Measurements from ENCODE around the gene C4orf50. TPM values are rescaled to one million over a fixed set of nuclear protein-coding genes. Genes with fewer than 3 reads are reported as not detected.

C4orf50 gene
- total and polyA plus RNA-seq, 2 of the 13 experiments (the other 11 are each of a cell fraction or from before 2014, with no cell fraction given): not detected

DNA sequence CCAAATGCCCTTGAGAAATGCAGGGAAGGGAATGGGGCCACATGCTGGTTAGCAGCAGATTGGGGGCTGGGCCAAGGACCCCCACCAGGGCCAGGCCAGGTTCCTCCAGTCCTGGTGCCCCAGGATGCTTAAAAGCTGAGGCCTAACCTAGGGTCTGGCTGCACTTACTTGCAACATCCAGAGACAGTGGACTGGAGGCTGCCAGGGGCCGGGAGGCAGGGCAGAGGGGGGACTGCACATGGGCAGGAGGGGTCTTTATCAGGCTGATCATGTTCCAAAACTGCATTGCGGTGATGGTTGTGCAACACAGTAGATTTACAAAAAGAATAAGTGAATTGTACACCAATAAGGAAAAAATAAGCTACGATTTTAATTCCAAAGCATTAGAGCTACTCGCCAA is 36.8 kb upstream of the C4orf50 start:
- FAIRE-seq: no peak
- H3K36me3 ChIP-seq (replicated peaks in 1 of 2; ENCODE audit: control insufficient read depth in 1 of 2, insufficient read depth in 2 of 2, low read length in 2 of 2): no peaks in the 10 kb centered on the region
- ChIA-PET POLR2A (no interaction called here), CTCF (ENCODE audit: low intra/inter-chr PET ratio, low total read pairs) (no interaction called here)
- H3K4me1 ChIP-seq (ENCODE audit: insufficient read depth, low read length): no peaks in the 10 kb centered on the region
- intact Hi-C loops (cut with micrococcal nuclease; ENCODE audit: unreplicated experiment): no loop called here
- peaks cover 32% of the 10 kb centered on the region for H3K9me3 ChIP-seq (ENCODE audit: low read length)
- no peak for ATAC-seq
- in situ Hi-C loops (cut with HindIII; ENCODE audit: extremely low pct_ligation_motif_present, low pct_unique_long_range_greater_than_20kb): no loop called here
- no TSS peak for BruUV-seq (replicated peaks)
- H2AFZ ChIP-seq (ENCODE audit: low read length): no peak overlapping the region
- TF ChIP-seq SMC3 (IDR thresholded peaks at IDR 0.05; ENCODE audit: low read length) (no peak), ZBTB7A (CRISPR knock-in tag; IDR thresholded peaks at IDR 0.05) (no peak), ZNF605 (CRISPR knock-in tag; IDR thresholded peaks at IDR 0.05) (no peak)
- TF ChIP-seq, protein P1, sequence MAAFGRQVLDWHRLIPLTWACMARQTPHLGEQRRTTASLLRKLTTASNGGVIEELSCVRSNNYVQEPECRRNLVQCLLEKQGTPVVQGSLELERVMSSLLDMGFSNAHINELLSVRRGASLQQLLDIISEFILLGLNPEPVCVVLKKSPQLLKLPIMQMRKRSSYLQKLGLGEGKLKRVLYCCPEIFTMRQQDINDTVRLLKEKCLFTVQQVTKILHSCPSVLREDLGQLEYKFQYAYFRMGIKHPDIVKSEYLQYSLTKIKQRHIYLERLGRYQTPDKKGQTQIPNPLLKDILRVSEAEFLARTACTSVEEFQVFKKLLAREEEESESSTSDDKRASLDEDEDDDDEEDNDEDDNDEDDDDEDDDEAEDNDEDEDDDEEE (CRISPR knock-in tag; IDR thresholded peaks at IDR 0.05): no peak
- WGBS (ENCODE audit: low lambda C conversion rate): 14% methylated on average over 4 of the region's 4 CpGs
- no peak overlapping the region for H3K9ac ChIP-seq (ENCODE audit: insufficient read depth, low read depth, low read length)
- no peaks in the 10 kb centered on the region for H4K20me1 ChIP-seq (ENCODE audit: insufficient read depth, low read length)
- no peaks in the 10 kb centered on the region for H3K79me2 ChIP-seq (ENCODE audit: insufficient read depth, low read length)
- H3K27me3 ChIP-seq (ENCODE audit: control insufficient read depth in 1 of 2, insufficient read depth in 2 of 2, low read length in 2 of 2): peaks cover under 1 to 14% of the 10 kb centered on the region in 2 experiments; a peak in 2 of 5 replicates
- no peak for DNase-seq (ENCODE audit: low spot score)
- H3K27ac ChIP-seq (ENCODE audit: extremely low read length, insufficient read depth, low read length): no peak overlapping the region
- H3K4me2 ChIP-seq (ENCODE audit: low read depth, low read length): no peak overlapping the region
- H3K4me3 ChIP-seq (replicated peaks in 1 of 3; ENCODE audit: insufficient read depth in 1 of 3, low read depth in 2 of 3, low read length in 3 of 3): no peak overlapping the region

DNA sequence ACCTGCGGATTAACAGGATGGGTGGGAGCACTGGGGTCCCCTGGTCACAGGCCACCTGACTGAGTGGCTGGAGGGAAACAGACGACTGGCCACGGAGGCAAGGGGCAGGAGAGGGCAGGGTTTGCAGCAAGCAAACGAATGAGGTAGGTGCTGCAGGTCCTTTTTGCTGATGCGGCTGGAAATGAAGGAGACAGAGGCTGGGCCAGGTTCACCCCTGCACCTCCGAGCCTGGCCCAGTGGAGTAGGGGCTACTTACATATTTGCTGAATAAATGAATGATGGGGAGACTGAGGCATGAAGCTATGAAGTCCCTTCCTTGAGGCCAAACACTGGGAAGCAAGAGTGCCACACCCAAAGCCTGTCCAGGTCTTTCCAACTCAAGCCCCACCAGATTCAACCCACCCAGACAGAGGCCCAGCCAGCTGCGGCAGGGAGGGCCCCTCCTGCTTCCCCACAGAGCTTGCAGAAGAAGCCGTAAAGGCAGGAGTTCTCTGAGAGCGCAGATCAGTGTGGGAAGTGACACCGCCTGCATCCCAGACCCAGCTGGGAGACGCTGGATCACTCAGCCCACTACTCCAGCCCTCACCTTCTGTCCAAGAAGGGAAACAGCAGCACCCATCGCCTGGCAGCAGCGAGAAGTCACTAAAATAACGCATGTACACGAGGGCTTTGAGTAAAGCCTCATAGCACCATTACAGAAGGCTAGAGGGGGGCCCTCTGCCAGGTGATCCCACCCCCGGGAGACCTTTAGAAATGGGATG is 36.1 kb upstream of the C4orf50 start:
- intact Hi-C loops (cut with micrococcal nuclease; ENCODE audit: unreplicated experiment): no loop called here
- FAIRE-seq: no peak
- no peak for TF ChIP-seq BRCA1 (CRISPR knock-in tag; IDR thresholded peaks at IDR 0.05)
- TF ChIP-seq RBAK (CRISPR knock-in tag; IDR thresholded peaks at IDR 0.05): no peak
- no peak for TF ChIP-seq SP5 (CRISPR knock-in tag; IDR thresholded peaks at IDR 0.05; ENCODE audit: borderline replicate concordance, low read depth)
- TF ChIP-seq ELF1 (CRISPR knock-in tag; IDR thresholded peaks at IDR 0.05): no peak
- TF ChIP-seq, protein P2, sequence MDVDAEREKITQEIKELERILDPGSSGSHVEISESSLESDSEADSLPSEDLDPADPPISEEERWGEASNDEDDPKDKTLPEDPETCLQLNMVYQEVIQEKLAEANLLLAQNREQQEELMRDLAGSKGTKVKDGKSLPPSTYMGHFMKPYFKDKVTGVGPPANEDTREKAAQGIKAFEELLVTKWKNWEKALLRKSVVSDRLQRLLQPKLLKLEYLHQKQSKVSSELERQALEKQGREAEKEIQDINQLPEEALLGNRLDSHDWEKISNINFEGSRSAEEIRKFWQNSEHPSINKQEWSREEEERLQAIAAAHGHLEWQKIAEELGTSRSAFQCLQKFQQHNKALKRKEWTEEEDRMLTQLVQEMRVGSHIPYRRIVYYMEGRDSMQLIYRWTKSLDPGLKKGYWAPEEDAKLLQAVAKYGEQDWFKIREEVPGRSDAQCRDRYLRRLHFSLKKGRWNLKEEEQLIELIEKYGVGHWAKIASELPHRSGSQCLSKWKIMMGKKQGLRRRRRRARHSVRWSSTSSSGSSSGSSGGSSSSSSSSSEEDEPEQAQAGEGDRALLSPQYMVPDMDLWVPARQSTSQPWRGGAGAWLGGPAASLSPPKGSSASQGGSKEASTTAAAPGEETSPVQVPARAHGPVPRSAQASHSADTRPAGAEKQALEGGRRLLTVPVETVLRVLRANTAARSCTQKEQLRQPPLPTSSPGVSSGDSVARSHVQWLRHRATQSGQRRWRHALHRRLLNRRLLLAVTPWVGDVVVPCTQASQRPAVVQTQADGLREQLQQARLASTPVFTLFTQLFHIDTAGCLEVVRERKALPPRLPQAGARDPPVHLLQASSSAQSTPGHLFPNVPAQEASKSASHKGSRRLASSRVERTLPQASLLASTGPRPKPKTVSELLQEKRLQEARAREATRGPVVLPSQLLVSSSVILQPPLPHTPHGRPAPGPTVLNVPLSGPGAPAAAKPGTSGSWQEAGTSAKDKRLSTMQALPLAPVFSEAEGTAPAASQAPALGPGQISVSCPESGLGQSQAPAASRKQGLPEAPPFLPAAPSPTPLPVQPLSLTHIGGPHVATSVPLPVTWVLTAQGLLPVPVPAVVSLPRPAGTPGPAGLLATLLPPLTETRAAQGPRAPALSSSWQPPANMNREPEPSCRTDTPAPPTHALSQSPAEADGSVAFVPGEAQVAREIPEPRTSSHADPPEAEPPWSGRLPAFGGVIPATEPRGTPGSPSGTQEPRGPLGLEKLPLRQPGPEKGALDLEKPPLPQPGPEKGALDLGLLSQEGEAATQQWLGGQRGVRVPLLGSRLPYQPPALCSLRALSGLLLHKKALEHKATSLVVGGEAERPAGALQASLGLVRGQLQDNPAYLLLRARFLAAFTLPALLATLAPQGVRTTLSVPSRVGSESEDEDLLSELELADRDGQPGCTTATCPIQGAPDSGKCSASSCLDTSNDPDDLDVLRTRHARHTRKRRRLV (CRISPR knock-in tag; IDR thresholded peaks at IDR 0.05): no peak
- peak; percentile 33 to 71; a peak in 3 of 4 replicates for TF ChIP-seq MAFK (conservative IDR thresholded peaks at IDR 0.05 in 1 of 2, IDR thresholded peaks at IDR 0.05 in 1 of 2; ENCODE audit: low read length in 2 of 2)
- 0 out of 2 replicates have a peak, but pooled peaks have one; percentile 21 for TF ChIP-seq MAFF (IDR thresholded peaks at IDR 0.05; ENCODE audit: low read depth, low read length)

More for the DNA sequence above, 36.1 kb upstream of the C4orf50 start:
- Histone ChIP-seq H3K36me3 (replicated peaks in 1 of 2; ENCODE audit: control insufficient read depth in 1 of 2, insufficient read depth in 2 of 2, low read length in 2 of 2) (no peaks in the 10 kb centered on the region), H3K27me3 (ENCODE audit: control insufficient read depth in 1 of 2, insufficient read depth in 2 of 2, low read length in 2 of 2) (peaks cover 2 to 18% of the 10 kb centered on the region in 2 experiments; a peak in 3 of 5 replicates), H3K4me1 (ENCODE audit: insufficient read depth, low read length) (no peaks in the 10 kb centered on the region), H3K9ac (ENCODE audit: insufficient read depth, low read depth, low read length) (no peak overlapping the region), H3K4me3 (replicated peaks in 1 of 3; ENCODE audit: insufficient read depth in 1 of 3, low read depth in 2 of 3, low read length in 3 of 3) (no peak overlapping the region), H3K9me3 (ENCODE audit: low read length) (peaks cover 25% of the 10 kb centered on the region), H2AFZ (ENCODE audit: low read length) (no peak overlapping the region), H3K27ac (ENCODE audit: extremely low read length, insufficient read depth, low read length) (no peak overlapping the region), H3K4me2 (ENCODE audit: low read depth, low read length) (no peak overlapping the region), H3K79me2 (ENCODE audit: insufficient read depth, low read length) (no peaks in the 10 kb centered on the region), H4K20me1 (ENCODE audit: insufficient read depth, low read length) (no peaks in the 10 kb centered on the region)
- CTCF ChIA-PET (ENCODE audit: low intra/inter-chr PET ratio, low total read pairs): no interaction called here
- BruUV-seq (replicated peaks): no TSS peak
- DNase-seq (ENCODE audit: low spot score) (no peak), ATAC-seq (no peak)
- in situ Hi-C loops (cut with HindIII; ENCODE audit: extremely low pct_ligation_motif_present, low pct_unique_long_range_greater_than_20kb): no loop called here
- WGBS (ENCODE audit: low lambda C conversion rate): 9% methylated on average over 11 of the region's 16 CpGs
- POLR2A ChIA-PET: no interaction called here

All from HepG2 (cell line).